SJSA1 (cell line): ENCODE data around the gene ARHGAP6. TPM values are rescaled to one million over a fixed set of nuclear protein-coding genes. Genes with fewer than 3 reads are reported as not detected.

Experiments used
- DNase-seq, 2 experiments: peaks; one replicate each; pipeline ENCODE4 v3.0.0-alpha.2; 2015 to 2020; ENCODE audit warnings: low spot score in 2 of 2, low read depth in 1 of 2
- H3K27ac ChIP-seq: fragments of 250-450 bp; sonication (Bioruptor Pico); 2 replicates; pipeline ENCODE4 v1.5.1; 2020; ENCODE audit warnings: mild to moderate bottlenecking, moderate library complexity
- H3K27me3 ChIP-seq: fragments of 250-450 bp; sonication (Bioruptor Pico); replicated peaks from 2 replicates; pipeline ENCODE4 v1.5.1; 2020; ENCODE audit warnings: mild to moderate bottlenecking, moderate library complexity
- H3K36me3 ChIP-seq: fragments of 250-450 bp; sonication (Bioruptor Pico); 2 replicates; pipeline ENCODE4 v1.5.1; 2020; ENCODE audit warnings: mild to moderate bottlenecking
- H3K4me1 ChIP-seq: fragments of 250-450 bp; sonication (Bioruptor Pico); replicated peaks from 2 replicates; pipeline ENCODE4 v1.6.1; 2021; ENCODE audit warnings: mild to moderate bottlenecking
- H3K4me3 ChIP-seq: fragments of 250-450 bp; sonication (Bioruptor Pico); 2 replicates; pipeline ENCODE4 v1.5.1; 2020; ENCODE audit warnings: mild to moderate bottlenecking
- H3K9me3 ChIP-seq: fragments of 250-450 bp; sonication (Bioruptor Pico); replicated peaks from 2 replicates; pipeline ENCODE4 v1.5.1; 2020; ENCODE audit warnings: mild to moderate bottlenecking
- total RNA-seq: library from RNA; depleted of rRNA; stranded (reverse); fragments of >200 nt; shearing (Covaris generic); gene quantifications from 2 replicates; pipeline ENCODE4 v1.2.3, GENCODE V29; 2014

The ARHGAP6 gene
- total RNA-seq, 1 experiment from 2014 or later: 0.11 TPM

DNA sequence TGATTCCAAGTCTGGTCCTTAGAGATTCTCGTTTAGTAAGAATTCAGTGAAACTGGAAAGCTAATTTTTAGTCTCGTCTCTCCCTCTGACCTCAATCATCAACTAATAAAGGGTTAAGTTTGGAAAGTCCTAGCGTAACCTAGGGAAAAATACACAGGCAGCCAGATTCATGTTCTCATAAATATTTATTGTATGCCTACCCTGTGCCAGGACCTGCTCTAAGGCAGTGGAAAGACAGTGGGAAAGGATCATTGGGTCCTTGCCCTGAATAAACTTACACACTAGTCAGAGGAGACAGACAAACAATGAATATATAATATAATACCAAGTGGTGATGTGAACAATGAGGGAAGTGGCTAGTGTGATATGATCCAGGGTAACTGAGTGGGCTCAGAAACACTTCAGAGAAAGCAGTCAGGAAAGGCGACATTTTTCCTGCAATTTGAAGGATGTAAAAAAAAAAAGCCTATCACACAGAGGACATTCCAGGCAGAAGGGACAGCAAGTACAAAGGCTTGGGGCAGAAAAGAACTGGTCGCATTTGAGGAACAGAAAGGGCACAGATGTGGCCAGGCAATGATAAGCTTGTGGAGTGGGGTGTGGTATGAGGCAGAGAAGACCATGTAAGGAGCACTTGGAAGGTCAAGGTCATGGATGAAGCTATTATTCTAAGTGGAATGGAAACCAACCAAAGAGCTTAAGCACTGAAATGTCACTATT is 243.8 kb downstream of the ARHGAP6 start:
- DNase-seq: no peak
- no peaks in the 10 kb centered on the region for H3K9me3 ChIP-seq
- H3K27ac ChIP-seq: no peak overlapping the region
- H3K27me3 ChIP-seq: no peaks in the 10 kb centered on the region
- H3K4me3 ChIP-seq: no peak overlapping the region
- no peaks in the 10 kb centered on the region for H3K36me3 ChIP-seq
- no peaks in the 10 kb centered on the region for H3K4me1 ChIP-seq

DNA sequence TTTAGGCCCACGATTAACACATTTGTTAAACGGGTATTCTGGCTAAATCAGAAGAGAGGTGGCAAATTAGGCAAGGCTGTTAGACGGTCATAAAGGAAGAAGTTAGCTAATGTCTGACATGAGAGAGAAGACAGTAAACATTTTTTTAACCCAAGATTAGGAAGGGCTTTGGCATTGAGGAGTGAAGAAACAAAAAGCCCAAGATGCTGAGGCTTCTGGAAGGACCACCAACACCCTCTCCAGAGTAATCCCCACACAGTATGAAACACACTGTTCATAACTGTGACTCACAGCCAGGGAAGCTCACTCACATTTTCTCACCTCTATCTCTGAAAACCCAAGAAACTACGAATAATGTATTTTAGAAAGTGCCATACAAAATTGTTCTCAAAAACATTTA is 244.9 kb downstream of the ARHGAP6 start:
- Histone ChIP-seq H3K9me3 (no peaks in the 10 kb centered on the region), H3K4me3 (no peak overlapping the region), H3K27me3 (no peaks in the 10 kb centered on the region), H3K36me3 (no peaks in the 10 kb centered on the region), H3K4me1 (no peaks in the 10 kb centered on the region), H3K27ac (no peak overlapping the region)
- DNase-seq: no peak

DNA sequence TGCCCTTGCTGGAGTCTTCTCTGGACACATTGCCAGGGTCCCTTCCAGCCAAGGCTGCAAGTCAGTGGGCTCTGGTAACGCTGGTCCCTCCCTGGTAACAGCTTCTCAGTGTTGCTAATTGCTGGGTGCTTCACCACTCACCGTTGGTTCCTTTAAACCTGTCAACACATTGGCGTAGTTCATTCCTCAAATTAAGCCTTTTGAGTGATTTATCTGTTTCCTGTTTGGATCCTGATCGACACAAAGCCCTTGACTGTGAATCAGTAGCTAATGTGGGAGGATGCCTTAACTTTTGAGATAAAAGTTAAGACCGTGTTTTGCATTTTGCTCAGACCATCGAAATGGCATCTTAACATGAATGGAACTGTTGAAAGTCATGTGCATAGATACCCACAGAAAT is 246.6 kb downstream of the ARHGAP6 start:
- Histone ChIP-seq H3K9me3 (no peaks in the 10 kb centered on the region), H3K27ac (no peak overlapping the region), H3K4me1 (no peaks in the 10 kb centered on the region), H3K27me3 (no peaks in the 10 kb centered on the region), H3K4me3 (no peak overlapping the region), H3K36me3 (no peaks in the 10 kb centered on the region)
- DNase-seq: no peak

DNA sequence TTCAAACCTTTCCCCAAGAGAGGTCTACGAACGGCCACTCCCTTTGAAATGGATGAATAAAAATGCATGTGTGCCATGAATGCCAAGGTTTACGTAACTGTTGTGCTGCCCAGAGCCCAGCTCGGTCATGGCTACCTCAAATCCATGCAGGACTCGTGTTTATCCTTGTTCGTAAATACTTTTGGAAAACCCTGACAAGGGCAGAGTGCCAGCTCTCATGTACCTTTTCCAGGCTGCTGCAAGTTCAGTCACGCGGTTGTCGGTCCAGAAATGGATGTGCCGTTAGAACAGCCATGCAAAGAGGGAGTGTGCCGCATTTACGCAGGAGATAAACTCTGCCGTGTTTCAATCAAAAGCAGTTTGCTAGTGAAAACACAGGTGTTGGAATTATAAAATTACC is 249.1 kb downstream of the ARHGAP6 start:
- Histone ChIP-seq H3K36me3 (no peaks in the 10 kb centered on the region), H3K4me3 (no peak overlapping the region), H3K9me3 (no peaks in the 10 kb centered on the region), H3K4me1 (no peaks in the 10 kb centered on the region), H3K27ac (no peak overlapping the region), H3K27me3 (no peaks in the 10 kb centered on the region)
- DNase-seq: no peak

DNA sequence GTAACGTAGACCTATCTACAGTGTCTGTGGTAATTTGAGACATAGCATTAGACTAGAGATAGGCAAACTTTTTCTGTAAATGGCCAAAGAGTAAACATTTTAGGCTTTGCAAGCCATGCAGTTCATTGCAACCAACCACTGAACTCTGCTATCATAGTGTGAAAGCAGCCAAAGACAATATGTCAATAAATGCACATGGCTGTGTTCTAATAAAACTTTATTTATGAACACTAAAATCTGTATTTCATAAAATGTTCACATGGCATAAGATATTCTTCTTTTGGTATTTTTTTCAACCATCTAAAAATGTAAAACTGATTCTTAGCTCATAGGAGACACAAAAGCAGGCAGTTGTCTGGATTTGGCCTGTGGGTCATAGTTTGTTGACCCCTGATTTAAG is 251.6 kb downstream of the ARHGAP6 start:
- H3K4me1 ChIP-seq: no peaks in the 10 kb centered on the region
- no peaks in the 10 kb centered on the region for H3K27me3 ChIP-seq
- no peak overlapping the region for H3K4me3 ChIP-seq
- DNase-seq: no peak
- no peak overlapping the region for H3K27ac ChIP-seq
- H3K36me3 ChIP-seq: no peaks in the 10 kb centered on the region
- no peaks in the 10 kb centered on the region for H3K9me3 ChIP-seq

DNA sequence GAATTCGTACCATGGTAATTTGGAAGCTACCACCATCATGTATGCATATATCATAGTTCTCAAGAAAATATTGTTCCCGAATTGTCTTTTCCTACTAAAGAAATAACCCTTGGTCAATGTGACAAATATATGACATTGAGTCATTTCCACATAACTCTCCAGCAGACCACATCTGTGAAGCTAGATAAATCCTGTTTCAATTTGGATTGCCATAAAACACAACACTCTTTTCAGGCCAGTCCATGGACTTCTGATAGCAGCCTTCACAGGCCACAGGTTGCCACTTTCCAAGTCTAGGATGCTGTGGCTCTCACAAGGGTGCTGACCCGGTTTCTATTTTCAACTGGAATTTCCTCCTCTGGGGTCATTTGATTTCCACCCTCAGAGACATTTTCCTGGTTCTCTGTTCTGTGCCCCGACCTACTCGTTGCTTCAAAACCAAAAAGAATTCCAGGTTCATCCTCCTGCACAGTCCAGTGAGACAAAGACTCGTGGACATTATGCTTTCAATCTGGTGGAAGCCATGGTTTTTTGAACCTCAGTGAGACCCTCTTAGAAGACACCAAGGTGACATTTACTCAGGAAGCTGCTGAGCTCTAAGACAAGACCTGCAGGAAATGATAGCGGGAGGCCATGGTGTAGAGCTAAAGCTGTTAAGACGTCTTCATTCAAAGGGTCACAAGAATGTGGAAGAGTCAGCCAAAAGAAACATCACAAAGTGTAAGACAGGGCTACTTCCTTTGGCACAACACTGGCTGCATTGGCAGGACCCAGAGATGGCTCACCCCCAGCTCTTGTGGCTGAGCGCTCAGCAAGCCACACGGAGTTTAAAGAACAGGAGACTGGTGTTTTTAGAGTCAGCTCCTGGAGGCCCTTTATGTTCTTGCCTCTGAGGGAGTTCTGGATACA is 252.8 kb downstream of the ARHGAP6 start:
- DNase-seq: no peak
- Histone ChIP-seq H3K27me3 (no peaks in the 10 kb centered on the region), H3K27ac (no peak overlapping the region), H3K36me3 (no peaks in the 10 kb centered on the region), H3K4me1 (no peaks in the 10 kb centered on the region), H3K9me3 (no peaks in the 10 kb centered on the region), H3K4me3 (no peak overlapping the region)

DNA sequence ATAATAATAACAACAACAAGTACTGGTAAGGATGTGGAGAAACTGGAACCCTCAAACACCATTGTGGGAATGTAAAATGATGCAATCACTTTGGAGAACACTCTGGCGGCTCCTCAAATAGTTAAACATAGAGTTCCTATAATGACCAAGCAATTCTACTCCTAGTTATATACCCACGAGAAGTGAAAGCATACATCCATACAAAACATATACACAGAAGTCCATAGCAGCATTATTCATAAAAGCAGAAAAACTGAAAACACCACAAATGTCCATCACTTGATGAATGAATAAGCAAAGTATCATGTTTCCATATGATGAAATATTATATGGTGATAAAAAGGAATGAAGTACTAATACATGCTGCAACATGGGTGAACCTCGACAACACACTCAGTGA is 255.8 kb downstream of the ARHGAP6 start:
- DNase-seq: no peak
- no peaks in the 10 kb centered on the region for H3K4me1 ChIP-seq

DNA sequence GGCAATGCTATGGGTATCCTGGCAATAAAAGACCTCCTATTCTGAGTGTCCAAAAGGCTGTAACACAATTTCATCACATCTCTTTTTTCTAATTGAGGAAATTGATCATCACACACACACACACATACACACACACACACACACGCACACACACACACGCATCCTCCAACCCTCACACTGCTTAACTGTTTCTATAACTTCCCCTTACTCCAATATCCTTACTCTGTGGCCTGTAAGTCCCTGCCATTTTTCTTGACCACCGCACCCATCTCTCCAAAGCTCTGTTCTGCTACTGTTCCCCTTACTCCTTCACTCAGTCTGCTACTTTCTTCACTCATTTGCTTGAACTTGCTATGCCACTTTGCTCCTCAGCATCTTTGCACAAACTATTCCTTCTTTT is 256.9 kb downstream of the ARHGAP6 start:
- no peak for DNase-seq
- Histone ChIP-seq H3K4me1 (no peaks in the 10 kb centered on the region), H3K36me3 (no peaks in the 10 kb centered on the region), H3K4me3 (no peak overlapping the region), H3K27ac (no peak overlapping the region), H3K27me3 (no peaks in the 10 kb centered on the region), H3K9me3 (no peaks in the 10 kb centered on the region)

More for the DNA sequence above, 255.8 kb downstream of the ARHGAP6 start:
- Histone ChIP-seq H3K27me3 (no peaks in the 10 kb centered on the region), H3K9me3 (no peaks in the 10 kb centered on the region), H3K4me3 (no peak overlapping the region), H3K27ac (no peak overlapping the region), H3K36me3 (no peaks in the 10 kb centered on the region)

DNA sequence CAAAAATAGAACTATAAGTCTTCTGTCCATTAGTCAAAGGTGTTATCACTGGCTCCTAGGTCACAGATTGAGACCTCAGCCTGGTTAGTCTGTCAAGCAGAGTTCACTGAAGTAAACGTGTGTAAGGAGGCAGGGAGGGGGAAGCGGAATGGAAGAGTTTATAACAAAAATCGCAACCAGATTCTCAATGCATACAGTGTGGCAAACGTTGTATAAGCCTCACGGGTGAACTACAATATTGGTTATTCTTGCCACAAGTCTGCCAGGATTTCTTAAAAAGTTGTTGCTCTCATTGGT is 257.7 kb downstream of the ARHGAP6 start:
- Histone ChIP-seq H3K27ac (no peak overlapping the region), H3K4me3 (no peak overlapping the region), H3K4me1 (no peaks in the 10 kb centered on the region), H3K9me3 (no peaks in the 10 kb centered on the region), H3K36me3 (no peaks in the 10 kb centered on the region), H3K27me3 (no peaks in the 10 kb centered on the region)
- DNase-seq: no peak

DNA sequence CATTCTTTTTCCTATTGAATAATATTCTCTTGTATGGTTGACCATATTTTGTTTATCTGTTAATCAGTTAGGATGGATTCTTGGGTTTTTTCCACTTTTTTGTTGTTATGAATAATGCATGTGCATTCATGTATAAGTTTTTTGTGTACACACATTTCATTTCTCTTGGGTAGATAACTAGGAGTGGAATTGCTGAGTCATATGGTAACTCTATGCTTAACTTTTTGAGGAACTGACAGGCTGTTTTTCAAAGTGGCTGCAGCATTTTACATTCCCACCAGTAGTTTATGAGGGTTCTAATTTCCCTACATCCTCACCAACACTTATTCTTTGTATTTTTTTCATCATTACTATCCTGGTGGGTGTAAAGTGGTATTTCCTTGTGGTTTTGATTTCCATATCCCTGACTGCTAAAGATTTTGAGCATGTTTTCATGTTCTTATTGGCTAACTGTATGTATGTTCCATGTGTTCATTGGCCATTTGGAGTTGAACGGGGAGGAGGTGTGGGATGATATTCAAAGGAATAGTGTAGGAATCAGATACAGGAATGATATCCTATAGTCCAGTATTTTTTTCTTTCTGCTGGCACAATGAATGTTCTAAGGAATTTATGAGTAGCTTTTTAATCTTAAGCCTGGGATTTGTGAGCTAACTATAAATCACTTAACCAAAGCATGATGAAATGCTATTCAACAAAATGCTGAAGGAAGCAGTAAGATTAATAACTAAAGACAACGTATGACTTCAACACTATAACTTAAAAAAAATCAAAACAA is 258.2 kb downstream of the ARHGAP6 start:
- no peaks in the 10 kb centered on the region for H3K4me1 ChIP-seq
- no peak overlapping the region for H3K4me3 ChIP-seq
- no peaks in the 10 kb centered on the region for H3K36me3 ChIP-seq
- H3K9me3 ChIP-seq: no peaks in the 10 kb centered on the region
- no peak overlapping the region for H3K27ac ChIP-seq
- H3K27me3 ChIP-seq: no peaks in the 10 kb centered on the region
- no peak for DNase-seq

DNA sequence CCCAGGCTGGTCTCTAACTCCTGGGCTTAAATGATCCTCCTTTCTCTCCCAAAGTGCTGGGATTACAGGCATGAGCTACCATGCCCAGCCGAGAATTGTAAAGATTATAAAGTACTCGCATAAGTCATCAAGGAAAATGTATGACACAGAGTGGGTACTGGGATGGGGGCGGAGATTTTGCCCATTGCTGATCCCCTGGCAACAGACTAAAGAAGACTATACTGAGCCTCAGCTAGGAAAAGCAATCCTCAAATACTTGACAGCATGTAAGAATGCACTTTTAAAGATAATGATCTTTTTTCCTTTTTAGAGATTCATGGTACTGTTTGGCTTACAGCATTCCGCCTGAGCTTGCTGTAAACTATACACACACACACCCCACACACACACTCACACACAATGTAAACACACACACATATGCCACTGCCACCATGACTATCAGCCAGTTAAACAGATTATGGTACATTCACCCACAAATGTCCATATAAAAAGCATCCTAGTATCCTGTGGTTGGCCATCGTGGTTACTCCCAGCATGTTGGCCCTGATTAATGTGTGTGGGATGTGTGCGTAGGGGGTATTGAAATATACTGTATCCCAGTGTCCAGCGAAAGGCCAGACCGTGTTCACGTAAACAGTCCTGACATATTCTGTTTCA is 259.5 kb downstream of the ARHGAP6 start:
- no peaks in the 10 kb centered on the region for H3K4me1 ChIP-seq
- H3K4me3 ChIP-seq: no peak overlapping the region
- no peaks in the 10 kb centered on the region for H3K27me3 ChIP-seq
- DNase-seq: no peak
- H3K27ac ChIP-seq: no peak overlapping the region
- H3K36me3 ChIP-seq: no peaks in the 10 kb centered on the region
- H3K9me3 ChIP-seq: no peaks in the 10 kb centered on the region

DNA sequence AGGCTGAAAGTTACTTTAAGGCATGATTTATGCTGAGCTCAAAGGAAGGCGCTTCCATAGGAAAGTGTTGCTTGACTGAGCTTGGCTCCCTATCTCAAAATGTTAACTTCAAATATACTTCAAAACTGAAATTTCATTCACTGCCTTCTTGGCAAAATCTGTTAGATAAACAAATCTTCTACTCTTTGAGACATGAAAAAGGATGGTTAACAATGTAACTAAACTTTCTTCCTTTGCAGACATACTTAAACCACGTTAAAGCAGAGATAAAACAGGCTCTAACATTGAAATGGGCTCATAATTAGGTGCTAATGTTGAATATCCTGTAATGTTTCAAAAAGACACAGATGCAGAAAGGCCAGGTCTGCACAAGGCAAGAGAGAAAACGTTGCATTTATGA is 262.1 kb downstream of the ARHGAP6 start:
- DNase-seq: no peak
- no peaks in the 10 kb centered on the region for H3K27me3 ChIP-seq
- H3K4me1 ChIP-seq: no peaks in the 10 kb centered on the region
- no peak overlapping the region for H3K27ac ChIP-seq
- H3K9me3 ChIP-seq: no peaks in the 10 kb centered on the region
- H3K36me3 ChIP-seq: no peaks in the 10 kb centered on the region
- H3K4me3 ChIP-seq: no peak overlapping the region

DNA sequence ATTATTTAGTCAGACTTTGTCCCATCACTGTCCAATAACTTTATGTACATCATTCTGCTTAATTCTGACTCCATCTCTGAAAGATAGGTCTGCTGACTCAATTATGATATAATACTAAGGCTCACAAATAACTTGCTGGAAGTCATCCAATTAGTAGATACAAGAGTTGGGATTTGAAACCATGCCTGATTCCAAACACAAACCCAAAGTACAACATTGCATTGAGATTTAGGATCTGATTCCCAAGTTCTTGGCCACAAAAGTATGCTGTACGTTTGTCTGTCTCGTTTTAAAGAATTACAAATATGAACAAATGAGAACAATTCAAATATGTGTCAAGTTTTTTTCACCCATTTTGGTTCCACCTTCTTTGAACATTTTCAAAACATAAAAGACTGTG is 263.8 kb downstream of the ARHGAP6 start:
- no peak for DNase-seq
- Histone ChIP-seq H3K27ac (no peak overlapping the region), H3K9me3 (no peaks in the 10 kb centered on the region), H3K4me3 (no peak overlapping the region), H3K4me1 (no peaks in the 10 kb centered on the region), H3K27me3 (no peaks in the 10 kb centered on the region), H3K36me3 (no peaks in the 10 kb centered on the region)
